B cell (primary cell): ENCODE results near the gene STX18. TPM values are rescaled to one million over a fixed set of nuclear protein-coding genes. Genes with fewer than 3 reads are reported as not detected.

ENCODE experiments used
- ATAC-seq: fragments of 200-7000 bp; cut with Tn5 transposase; one replicate; pipeline ENCODE4 v1.10.0; 2021; ENCODE audit warnings: low read depth, mild to moderate bottlenecking, moderate number of reproducible peaks, moderate library complexity
- CTCF ChIA-PET: fragments of 350-600 bp; sonication (Branson Sonifier 250); formaldehyde crosslinking; loops from one replicate; lab custom pipeline; 2021; ENCODE audit warnings: antibody characterized with exemption, inconsistent platforms; lab: Charles Lee
- POLR2A ChIA-PET: fragments of 350-600 bp; sonication (Branson Sonifier 250); formaldehyde crosslinking; loops from one replicate; lab custom pipeline; 2021; ENCODE audit warnings: antibody characterized with exemption; lab: Charles Lee
- DNase-seq: peaks from one replicate; pipeline ENCODE4 v3.0.0; 2013
- H2AFZ ChIP-seq: 2 replicates; pipeline ENCODE4 v1.6.1; 2012; ENCODE audit warnings: mild to moderate bottlenecking, low read depth, low read length; ENCODE audit not compliant: insufficient read depth, poor library complexity, severe bottlenecking
- H3K27ac ChIP-seq, 2 donors: 1 replicate in 1 of 2; 2 replicates in 1 of 2; pipeline ENCODE4 v1.5.1; 2012 to 2013; ENCODE audit warnings: low read length in 2 of 2, mild to moderate bottlenecking in 2 of 2, moderate library complexity in 1 of 2
- H3K27me3 ChIP-seq, 4 experiments: fragments of 200-600 bp in 1 of 4; sonication (generic) in 1 of 4; replicated peaks in 1 of 4; 1 replicate in 2 of 4; 2 replicates in 2 of 4; pipeline versions ENCODE4 v1.6.1 to v1.7.0; 2013 to 2016; ENCODE audit warnings: low read length in 3 of 4, mild to moderate bottlenecking in 2 of 4, mixed read lengths in 1 of 4, moderate library complexity in 1 of 4; ENCODE audit not compliant: insufficient read depth in 4 of 4, control insufficient read depth in 3 of 4; ENCODE audit errors: control extremely low read depth in 1 of 4
- H3K36me3 ChIP-seq, 2 experiments: replicated peaks in 1 of 2; 1 replicate in 1 of 2; 2 replicates in 1 of 2; pipeline versions ENCODE4 v1.6.1 to v1.7.1; 2013; ENCODE audit warnings: low read length in 1 of 2; ENCODE audit not compliant: insufficient read depth in 2 of 2, control insufficient read depth in 1 of 2; ENCODE audit errors: control extremely low read depth in 1 of 2, extremely low read depth in 1 of 2
- H3K4me1 ChIP-seq, 2 donors: fragments of 200-600 bp in 1 of 2; sonication (generic) in 1 of 2; 1 replicate in 1 of 2; 2 replicates in 1 of 2; pipeline versions ENCODE4 v1.5.1 to v1.6.1; 2013 to 2017; ENCODE audit warnings: low read length in 2 of 2; ENCODE audit not compliant: control insufficient read depth in 2 of 2, insufficient read depth in 2 of 2
- H3K4me2 ChIP-seq: replicated peaks from 2 replicates; pipeline ENCODE3; 2012; ENCODE audit warnings: mild to moderate bottlenecking, low read depth, low read length; ENCODE audit not compliant: poor library complexity, severe bottlenecking
- H3K4me3 ChIP-seq, 5 experiments: fragments of 200-600 bp in 1 of 5; sonication (generic) in 1 of 5; 1 replicate in 3 of 5; 2 replicates in 2 of 5; pipeline versions ENCODE4 v1.5.1 to v1.7.0; 2011 to 2016; ENCODE audit warnings: low read length in 4 of 5, mild to moderate bottlenecking in 4 of 5, low read depth in 2 of 5, control low read depth in 1 of 5, moderate library complexity in 1 of 5; ENCODE audit not compliant: insufficient read depth in 1 of 5; ENCODE audit errors: control extremely low read depth in 1 of 5, extremely low read depth in 1 of 5
- H3K79me2 ChIP-seq: fragments of 200-600 bp; sonication (generic); one replicate; pipeline ENCODE4 v1.6.0; 2016; ENCODE audit warnings: low read length; ENCODE audit not compliant: control insufficient read depth, insufficient read depth
- H3K9ac ChIP-seq: fragments of 200-600 bp; sonication (generic); 2 replicates; pipeline ENCODE4 v1.6.1; 2017; ENCODE audit warnings: mild to moderate bottlenecking, low read length, moderate library complexity
- H3K9me3 ChIP-seq, 3 donors: one replicate each; pipeline versions ENCODE4 v1.6.1 to v1.7.1; 2013; ENCODE audit warnings: low read length in 2 of 3; ENCODE audit not compliant: control insufficient read depth in 2 of 3, insufficient read depth in 1 of 3; ENCODE audit errors: control extremely low read depth in 1 of 3
- H4K20me1 ChIP-seq: 2 replicates; pipeline ENCODE4 v1.6.0; 2012; ENCODE audit warnings: mild to moderate bottlenecking, low read length; ENCODE audit not compliant: insufficient read depth, control insufficient read depth, poor library complexity, severe bottlenecking
- H3K27ac Mint-ChIP-seq: one replicate; pipeline ENCODE4 v1.8.0; 2021; ENCODE audit warnings: mixed read lengths
- H3K27me3 Mint-ChIP-seq: one replicate; pipeline ENCODE4 v1.8.0; 2021; ENCODE audit warnings: mixed read lengths
- H3K4me1 Mint-ChIP-seq: one replicate; pipeline ENCODE4 v1.8.0; 2021; ENCODE audit warnings: mixed read lengths
- H3K4me3 Mint-ChIP-seq: one replicate; pipeline ENCODE4 v1.8.0; 2021; ENCODE audit warnings: mixed read lengths
- H3K9me3 Mint-ChIP-seq: one replicate; pipeline ENCODE4 v1.8.0; 2022; ENCODE audit warnings: mixed read lengths; ENCODE audit not compliant: insufficient read depth
- EZH2 ChIP-seq: IDR thresholded peaks from 2 replicates; pipeline ENCODE4 v1.6.1; 2012; ENCODE audit warnings: borderline replicate concordance, low read depth, mild to moderate bottlenecking, moderate library complexity, low read length; ENCODE audit not compliant: insufficient read depth, poor library complexity, severe bottlenecking
- WGBS: methylation state at CpG from one replicate; pipeline ENCODE4 v1.1.5; 2013; ENCODE audit warnings: missing lambda C conversion rate; ENCODE audit not compliant: insufficient coverage; 5-methylcytosine and 5-hydroxymethylcytosine counted together
- intact Hi-C: fragments of 100-400 bp; cut with micrococcal nuclease; formaldehyde crosslinking; loops from one replicate; pipeline ENCODE4 v1.10.0; 2022
- polyA plus RNA-seq: library from polyadenylated mRNA; depleted of rRNA; stranded (reverse); fragments of >200 nt; gene quantifications from 2 replicates; pipeline ENCODE4 v1.2.3, GENCODE V29; 2012
- total RNA-seq, 2 donors: library from RNA; stranded (reverse); fragments of 120-200 nt in 1 of 2; gene quantifications; 1 replicate in 1 of 2; 2 replicates in 1 of 2; pipeline versions ENCODE4 v1.2.3 to v1.2.4, GENCODE V29; 2013 to 2022
- TF ChIP-seq, protein P1 (sequence below): fragments of 200-600 bp; IDR thresholded peaks from one replicate; pipeline ENCODE4 v1.8.0; 2022; ENCODE audit warnings: antibody characterized with exemption, mild to moderate bottlenecking

STX18 gene
- total and polyA plus RNA-seq, 2 donors (not counting 1 experiment from before 2014, with no cell fraction given): 20.3 to 33.6 TPM

DNA sequence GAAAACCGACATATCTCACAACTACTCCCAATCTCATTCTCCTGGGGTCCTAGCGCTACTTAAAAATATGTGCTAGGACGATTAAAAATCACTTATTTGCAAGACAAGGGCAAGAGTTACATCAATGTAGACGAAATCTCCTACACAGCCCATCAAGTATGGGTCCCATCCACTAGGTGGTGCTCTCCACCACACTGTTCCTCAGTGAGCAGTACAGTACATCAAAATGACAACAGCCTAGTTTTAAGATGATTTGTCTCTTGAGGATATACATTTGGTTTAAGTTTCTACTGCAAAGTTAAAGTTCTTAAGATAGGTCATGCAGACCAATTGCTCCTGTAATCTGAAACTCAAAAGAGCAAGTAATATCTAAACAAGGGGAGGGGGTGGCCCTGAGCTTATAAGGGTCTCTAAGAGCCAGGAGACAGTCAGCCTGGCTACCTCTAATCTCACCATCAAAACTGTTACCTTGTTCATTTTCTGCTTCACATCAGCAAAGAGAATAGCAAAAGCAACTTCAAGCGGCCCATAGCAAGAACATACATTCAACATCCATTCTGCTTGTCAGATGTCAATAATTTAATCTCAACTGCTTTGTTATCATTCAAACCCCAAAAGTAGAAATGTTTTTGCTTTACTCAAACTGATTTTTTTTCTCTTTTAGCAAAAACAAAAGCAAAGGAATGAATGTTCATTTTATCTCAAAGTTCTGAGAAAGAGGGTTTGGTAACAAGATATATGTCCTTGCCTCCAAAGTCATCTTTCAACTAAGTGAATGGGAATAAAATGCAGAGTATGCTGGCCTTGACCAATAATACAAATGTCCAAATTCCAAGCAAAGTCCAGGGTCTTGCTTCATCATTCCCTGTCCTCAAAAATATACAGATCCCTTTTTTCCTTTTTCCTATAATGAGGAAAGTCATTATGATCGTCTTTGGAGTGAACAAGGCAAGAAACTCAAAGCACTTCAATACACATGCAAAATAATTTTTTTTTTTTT, 53.1 kb downstream of the STX18 start:
- H3K4me1 Mint-ChIP-seq: peaks cover 15% of the 10 kb centered on the region
- Histone ChIP-seq H3K4me1 (peaks cover 5 to 12% of the 10 kb centered on the region in 2 donors), H3K27me3 (no peaks in the 10 kb centered on the region), H3K27ac (no peak overlapping the region), H3K4me3 (no peak overlapping the region), H3K79me2 (peaks cover 34% of the 10 kb centered on the region), H3K9ac (no peak overlapping the region), H2AFZ (no peak overlapping the region), H3K9me3 (no peaks in the 10 kb centered on the region), H3K36me3 (no peaks in the 10 kb centered on the region), H3K4me2 (no peak overlapping the region), H4K20me1 (peaks cover 25% of the 10 kb centered on the region)
- no peak overlapping the region for H3K27ac Mint-ChIP-seq
- WGBS: 33% methylated on average over 5 of the region's 6 CpGs
- CTCF ChIA-PET: interaction anchor here (0.6 to 3.3 kb wide), 20 partner anchors 8 to 1335 kb away, joined by 3 to 21 read pairs (median 4); no protein-coding TSS in a partner anchor
- no peaks in the 10 kb centered on the region for H3K9me3 Mint-ChIP-seq
- H3K4me3 Mint-ChIP-seq: no peak overlapping the region
- intact Hi-C loops: loop anchor here (1.0 to 2.0 kb wide), 2 partner anchors 87 to 654 kb away; no protein-coding TSS in a partner anchor
- POLR2A ChIA-PET: interaction anchor here (0.6 kb wide), 1 partner anchor 58 kb away, joined by 3 read pairs; no protein-coding TSS in a partner anchor
- DNase-seq (peak; percentile 80), ATAC-seq (peak; percentile 81)
- TF ChIP-seq, protein P1, sequence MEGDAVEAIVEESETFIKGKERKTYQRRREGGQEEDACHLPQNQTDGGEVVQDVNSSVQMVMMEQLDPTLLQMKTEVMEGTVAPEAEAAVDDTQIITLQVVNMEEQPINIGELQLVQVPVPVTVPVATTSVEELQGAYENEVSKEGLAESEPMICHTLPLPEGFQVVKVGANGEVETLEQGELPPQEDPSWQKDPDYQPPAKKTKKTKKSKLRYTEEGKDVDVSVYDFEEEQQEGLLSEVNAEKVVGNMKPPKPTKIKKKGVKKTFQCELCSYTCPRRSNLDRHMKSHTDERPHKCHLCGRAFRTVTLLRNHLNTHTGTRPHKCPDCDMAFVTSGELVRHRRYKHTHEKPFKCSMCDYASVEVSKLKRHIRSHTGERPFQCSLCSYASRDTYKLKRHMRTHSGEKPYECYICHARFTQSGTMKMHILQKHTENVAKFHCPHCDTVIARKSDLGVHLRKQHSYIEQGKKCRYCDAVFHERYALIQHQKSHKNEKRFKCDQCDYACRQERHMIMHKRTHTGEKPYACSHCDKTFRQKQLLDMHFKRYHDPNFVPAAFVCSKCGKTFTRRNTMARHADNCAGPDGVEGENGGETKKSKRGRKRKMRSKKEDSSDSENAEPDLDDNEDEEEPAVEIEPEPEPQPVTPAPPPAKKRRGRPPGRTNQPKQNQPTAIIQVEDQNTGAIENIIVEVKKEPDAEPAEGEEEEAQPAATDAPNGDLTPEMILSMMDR: peak; percentile 97
- TF ChIP-seq EZH2: no peak
- H3K27me3 Mint-ChIP-seq: no peaks in the 10 kb centered on the region
